LNCaP clone FGC (cell line): ENCODE results near the gene VAMP1.
A peak's percentile ranks its signal among the peaks of the same experiment; 100 is the strongest.

Source experiments
- DNase-seq: peaks from one replicate; pipeline ENCODE4 v3.0.0-alpha.2; 2011; ENCODE audit warnings: low read depth
- H3K4me3 ChIP-seq: 2 replicates; pipeline ENCODE4 v1.5.1; 2011; ENCODE audit warnings: mild to moderate bottlenecking, low read depth, low read length, control low read depth
- CTCF ChIP-seq: IDR thresholded peaks from 2 replicates; pipeline ENCODE4 v1.5.1; 2012; ENCODE audit warnings: mild to moderate bottlenecking; ENCODE audit not compliant: control insufficient read depth, insufficient read depth; ENCODE audit errors: extremely low read depth

VAMP1 gene

GRCh38 chr12:6466184-6466573, 4.3 kb downstream of the VAMP1 start:
- TF ChIP-seq CTCF, result no peak
- no peak for DNase-seq
- H3K4me3 ChIP-seq, result no peak overlapping the region

- DNase-seq, result peak; percentile 26
- no peak overlapping the region for H3K4me3 ChIP-seq
- peak; percentile 79 for TF ChIP-seq CTCF
These were observed 4.9 kb downstream of the VAMP1 start for GRCh38 chr12:6465467-6466183.

DNA sequence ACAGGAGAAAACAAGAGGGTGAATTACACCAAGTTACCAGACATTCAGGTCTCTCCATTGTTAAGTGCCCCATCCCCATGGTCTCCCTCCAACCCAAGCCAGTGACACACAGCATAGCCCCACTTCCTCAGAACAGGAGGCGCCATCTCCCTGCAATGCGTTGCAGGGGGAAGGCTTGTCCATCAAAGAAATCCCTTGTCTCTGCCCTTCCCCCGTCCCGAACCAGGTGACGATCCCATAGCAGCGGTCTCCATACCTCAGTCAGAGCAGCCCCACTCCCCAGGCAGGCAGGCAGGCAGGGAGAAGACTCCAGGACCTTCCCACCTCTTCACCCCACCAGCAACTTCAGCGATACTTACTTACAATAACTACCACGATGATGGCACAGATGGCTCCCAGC, 5.9 kb downstream of the VAMP1 start:
- no peak for DNase-seq
- TF ChIP-seq CTCF, result no peak
- no peak overlapping the region for H3K4me3 ChIP-seq

DNA sequence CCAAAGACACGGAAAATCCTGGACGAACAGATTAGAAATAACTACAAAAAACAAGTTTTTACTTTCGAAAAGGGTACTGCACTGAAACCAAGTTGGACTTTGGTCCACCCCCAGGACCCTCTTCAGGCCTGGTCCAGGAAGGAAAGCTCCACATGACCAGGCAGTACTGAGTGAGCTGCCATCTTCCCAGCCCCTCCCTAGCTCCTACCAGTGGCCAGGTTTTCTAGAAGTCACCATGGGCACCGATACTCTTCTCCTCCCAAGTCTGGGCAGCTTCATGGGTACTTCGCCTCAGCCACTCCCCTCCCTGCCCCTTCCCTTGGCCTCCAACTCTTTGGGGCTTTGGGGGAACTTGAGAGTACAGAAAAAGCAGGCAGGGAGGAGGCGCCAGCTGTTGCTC, 6.6 kb downstream of the VAMP1 start:
- TF ChIP-seq CTCF, result no peak
- no peak for DNase-seq
- H3K4me3 ChIP-seq, result no peak overlapping the region

GRCh38 chr12:6463216-6463615, 7.3 kb downstream of the VAMP1 start:
- TF ChIP-seq CTCF, result no peak
- H3K4me3 ChIP-seq, result no peak overlapping the region
- no peak for DNase-seq

DNA sequence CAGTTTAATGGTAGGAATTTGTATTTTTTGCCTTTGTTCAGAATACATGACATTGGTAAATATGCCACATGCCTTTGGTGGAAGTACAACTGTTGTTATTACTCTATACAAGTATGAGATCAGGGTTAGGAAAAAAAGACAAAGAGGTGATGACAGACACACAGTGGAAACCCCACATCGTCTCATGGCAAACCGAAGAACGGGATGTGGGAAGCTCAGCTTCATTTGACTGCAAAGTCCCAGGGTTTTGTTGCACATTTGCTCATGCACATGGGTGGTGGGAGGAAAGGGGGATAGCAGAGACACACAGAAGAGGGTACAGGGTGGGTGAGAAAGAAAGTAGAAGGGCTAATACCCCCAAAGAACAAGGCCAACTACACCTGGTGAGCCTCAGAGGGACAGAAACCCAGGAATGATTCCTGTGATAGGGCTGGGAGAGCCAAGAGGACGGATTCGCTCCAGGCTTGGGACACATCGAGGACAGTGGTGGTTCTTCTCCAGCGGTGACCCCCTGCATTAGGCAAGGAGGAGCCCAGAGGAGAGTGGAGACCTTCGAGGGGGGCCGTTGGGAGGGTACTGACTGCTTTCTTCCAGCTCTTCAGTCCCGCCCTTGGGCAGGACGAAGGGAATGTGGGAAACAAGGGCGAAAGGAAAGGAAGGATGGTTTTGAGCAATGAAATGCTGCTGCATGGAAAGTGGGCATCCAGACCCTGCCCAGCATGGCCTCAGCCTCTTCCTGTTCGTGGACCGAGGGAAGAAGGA, 8.1 kb downstream of the VAMP1 start:
- no peak for TF ChIP-seq CTCF
- no peak for DNase-seq
- no peak overlapping the region for H3K4me3 ChIP-seq
